Colonic mucosa (tissue), 4 donors: ENCODE results near the gene ARHGAP28. TPM values are rescaled to one million over a fixed set of nuclear protein-coding genes. Genes with fewer than 3 reads are reported as not detected.

ENCODE experiments used
- DNase-seq: peaks from one replicate; pipeline ENCODE4 v3.0.0-alpha.2; 2020
- H3K27ac ChIP-seq: fragments of 200-600 bp; one replicate; pipeline ENCODE4 v1.8.0; 2021
- H3K27me3 ChIP-seq: fragments of 200-600 bp; one replicate; pipeline ENCODE4 v1.8.0; 2021
- H3K36me3 ChIP-seq: fragments of 200-600 bp; one replicate; pipeline ENCODE4 v1.8.0; 2021
- H3K4me1 ChIP-seq: fragments of 200-600 bp; one replicate; pipeline ENCODE4 v1.8.0; 2021; ENCODE audit warnings: mild to moderate bottlenecking
- H3K4me3 ChIP-seq: fragments of 200-600 bp; one replicate; pipeline ENCODE4 v1.8.0; 2021
- H3K9ac ChIP-seq, 2 donors: one replicate each; pipeline ENCODE4 v1.7.0; 2013; ENCODE audit warnings: control low read depth in 2 of 2, low read depth in 2 of 2, low read length in 2 of 2
- H3K9me3 ChIP-seq: fragments of 200-600 bp; one replicate; pipeline ENCODE4 v1.8.0; 2021
- intact Hi-C: fragments of 100-400 bp; cut with DNase I; formaldehyde crosslinking; loops from one replicate; pipeline ENCODE4 v1.14.1; 2022
- total RNA-seq, 2 donors: library from RNA; stranded (reverse); fragmentation: NEBNext Ultra II Directional in 1 of 2; extraction: Animal tissue kit (Norgen Biotek cat#: 25700) in 1 of 2; gene quantifications; one replicate each; pipeline ENCODE4 v1.2.1, GENCODE V29; 2021
- TF ChIP-seq, protein P1 (sequence below): fragments of 200-600 bp; IDR thresholded peaks from one replicate; pipeline ENCODE4 v1.8.0; 2022; ENCODE audit warnings: antibody characterized with exemption, mild to moderate bottlenecking
- donor health status: healthy.
- donor health status: DM: no; HTN: no; CAD: no.
- donor health status: DM: no; HTN: no; CAD: no.

Gene ARHGAP28
- total RNA-seq, 2 donors from 2014 or later: 1.9 to 2.9 TPM

- no peaks in the 10 kb centered on the region for H3K4me1 ChIP-seq
- DNase-seq: no peak
- TF ChIP-seq, protein P1, sequence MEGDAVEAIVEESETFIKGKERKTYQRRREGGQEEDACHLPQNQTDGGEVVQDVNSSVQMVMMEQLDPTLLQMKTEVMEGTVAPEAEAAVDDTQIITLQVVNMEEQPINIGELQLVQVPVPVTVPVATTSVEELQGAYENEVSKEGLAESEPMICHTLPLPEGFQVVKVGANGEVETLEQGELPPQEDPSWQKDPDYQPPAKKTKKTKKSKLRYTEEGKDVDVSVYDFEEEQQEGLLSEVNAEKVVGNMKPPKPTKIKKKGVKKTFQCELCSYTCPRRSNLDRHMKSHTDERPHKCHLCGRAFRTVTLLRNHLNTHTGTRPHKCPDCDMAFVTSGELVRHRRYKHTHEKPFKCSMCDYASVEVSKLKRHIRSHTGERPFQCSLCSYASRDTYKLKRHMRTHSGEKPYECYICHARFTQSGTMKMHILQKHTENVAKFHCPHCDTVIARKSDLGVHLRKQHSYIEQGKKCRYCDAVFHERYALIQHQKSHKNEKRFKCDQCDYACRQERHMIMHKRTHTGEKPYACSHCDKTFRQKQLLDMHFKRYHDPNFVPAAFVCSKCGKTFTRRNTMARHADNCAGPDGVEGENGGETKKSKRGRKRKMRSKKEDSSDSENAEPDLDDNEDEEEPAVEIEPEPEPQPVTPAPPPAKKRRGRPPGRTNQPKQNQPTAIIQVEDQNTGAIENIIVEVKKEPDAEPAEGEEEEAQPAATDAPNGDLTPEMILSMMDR: no peak
- H3K27me3 ChIP-seq: no peaks in the 10 kb centered on the region
- no peak overlapping the region for H3K27ac ChIP-seq
- H3K4me3 ChIP-seq: no peak overlapping the region
- no peaks in the 10 kb centered on the region for H3K9me3 ChIP-seq
- H3K36me3 ChIP-seq: no peaks in the 10 kb centered on the region
- H3K9ac ChIP-seq: no peak overlapping the region
- intact Hi-C loops: no loop called here
These were observed 10.2 kb upstream of the ARHGAP28 start for GRCh38 chr18:6719098-6719846.

DNA sequence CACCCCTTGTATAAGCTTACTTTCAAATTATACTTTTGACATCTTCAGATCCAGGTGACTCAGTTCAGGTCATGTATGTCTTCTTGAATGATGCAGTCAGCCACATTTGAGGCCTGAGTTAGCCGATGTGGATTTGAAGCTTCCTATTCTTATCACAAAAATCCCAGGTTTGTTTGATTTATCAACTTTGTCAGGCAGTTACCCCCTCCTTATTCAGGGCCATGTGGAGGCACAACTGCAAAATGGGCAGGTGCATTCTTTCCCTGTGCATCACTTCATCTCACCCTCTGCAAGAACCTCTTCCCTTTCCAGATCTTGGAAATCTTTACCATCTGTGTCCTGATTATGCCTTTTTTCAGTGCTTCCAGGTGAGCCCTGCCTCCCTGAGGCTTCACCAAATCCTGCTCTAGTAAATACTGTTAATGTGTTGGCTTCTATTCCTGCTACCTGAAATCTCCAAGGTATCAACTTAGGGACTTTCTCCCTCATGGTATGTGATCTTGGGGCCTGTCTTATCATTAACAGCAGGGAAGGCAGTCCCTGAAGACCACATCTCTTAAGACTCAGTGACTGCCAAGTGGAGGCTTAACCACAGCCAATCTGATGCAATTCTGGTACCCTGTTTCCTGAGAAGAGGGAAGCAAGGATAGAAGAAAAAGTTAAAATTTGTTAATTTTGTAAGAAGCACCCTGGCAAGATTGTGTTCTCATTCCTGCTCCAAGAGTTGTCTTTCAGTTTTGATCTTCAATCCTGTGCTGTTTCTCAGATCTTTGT is 9.4 kb upstream of the ARHGAP28 start:
- intact Hi-C loops: no loop called here
- no peak overlapping the region for H3K27ac ChIP-seq
- no peak overlapping the region for H3K9ac ChIP-seq
- H3K4me1 ChIP-seq: no peaks in the 10 kb centered on the region
- TF ChIP-seq, protein P1: no peak
- H3K9me3 ChIP-seq: no peaks in the 10 kb centered on the region
- no peaks in the 10 kb centered on the region for H3K27me3 ChIP-seq
- no peak for DNase-seq
- no peak overlapping the region for H3K4me3 ChIP-seq
- H3K36me3 ChIP-seq: no peaks in the 10 kb centered on the region

DNA sequence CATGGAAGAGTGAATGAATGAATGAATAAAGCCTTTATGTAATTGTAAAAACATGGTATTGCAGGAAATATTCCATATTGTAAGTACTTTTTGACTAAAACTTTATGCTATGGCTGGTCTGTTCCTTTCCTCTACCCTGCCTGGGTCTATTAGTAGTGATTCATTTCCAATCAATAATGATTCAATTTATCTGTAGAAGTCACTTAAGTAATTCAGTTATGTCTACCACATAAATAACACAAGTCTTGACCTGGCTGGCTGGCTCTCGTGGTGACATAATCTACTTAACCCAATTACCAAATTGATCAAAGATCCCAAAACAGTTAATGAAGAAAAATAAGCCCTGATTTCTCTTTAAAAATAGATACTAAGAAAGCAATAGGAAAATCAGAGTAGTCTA is 7.8 kb upstream of the ARHGAP28 start:
- Histone ChIP-seq H3K9me3 (no peaks in the 10 kb centered on the region), H3K4me3 (no peak overlapping the region), H3K36me3 (no peaks in the 10 kb centered on the region), H3K27ac (no peak overlapping the region), H3K9ac (no peak overlapping the region), H3K4me1 (no peaks in the 10 kb centered on the region), H3K27me3 (no peaks in the 10 kb centered on the region)
- TF ChIP-seq, protein P1: no peak
- no peak for DNase-seq
- intact Hi-C loops: no loop called here

GRCh38 chr18:6722690-6723089 is 6.8 kb upstream of the ARHGAP28 start:
- Histone ChIP-seq H3K27me3 (no peaks in the 10 kb centered on the region), H3K4me3 (no peak overlapping the region), H3K9ac (no peak overlapping the region), H3K4me1 (no peaks in the 10 kb centered on the region), H3K27ac (no peak overlapping the region), H3K36me3 (no peaks in the 10 kb centered on the region), H3K9me3 (no peaks in the 10 kb centered on the region)
- intact Hi-C loops: no loop called here
- TF ChIP-seq, protein P1: no peak
- DNase-seq: no peak

- Histone ChIP-seq H3K36me3 (no peaks in the 10 kb centered on the region), H3K4me1 (no peaks in the 10 kb centered on the region), H3K27me3 (no peaks in the 10 kb centered on the region), H3K4me3 (no peak overlapping the region), H3K27ac (no peak overlapping the region), H3K9ac (no peak overlapping the region), H3K9me3 (no peaks in the 10 kb centered on the region)
- TF ChIP-seq, protein P1: no peak
- DNase-seq: no peak
- intact Hi-C loops: no loop called here
These were observed 5.2 kb upstream of the ARHGAP28 start for GRCh38 chr18:6724331-6724730.
